IMR-90 (cell line): ENCODE data around the gene ARF3. TPM values are rescaled to one million over a fixed set of nuclear protein-coding genes. Genes with fewer than 3 reads are reported as not detected.

Source experiments
- ATAC-seq: fragments of 200-7000 bp; cut with Tn5 transposase; 2 replicates; pipeline ENCODE4 v1.9.1; 2020; ENCODE audit warnings: low read depth, mild to moderate bottlenecking, moderate library complexity
- BruUV-seq: library from RNA; stranded (reverse); fragments of 400-500 nt; replicated peaks from 2 replicates; lab custom pipeline; 2021; lab: Mats Ljungman, UMichigan
- CTCF ChIA-PET: fragments of 300-600 bp; formaldehyde crosslinking; extraction: SDS; loops from one replicate; lab custom pipeline; 2021; ENCODE audit warnings: antibody characterized with exemption; lab: Yijun Ruan, JAX
- POLR2A ChIA-PET: fragments of 300-600 bp; sonication (Branson Sonifier 250); formaldehyde crosslinking; loops from one replicate; lab custom pipeline; 2022; ENCODE audit warnings: antibody characterized with exemption; ENCODE audit not compliant: unreplicated experiment; lab: Charles Lee
- DNase-seq: peaks from one replicate; pipeline ENCODE4 v3.0.0; 2013
- H2AFZ ChIP-seq: replicated peaks from 2 replicates; pipeline ENCODE3; 2013; ENCODE audit warnings: low read length, mild to moderate bottlenecking; ENCODE audit not compliant: poor library complexity
- H2AK5ac ChIP-seq: 2 replicates; pipeline ENCODE4 v1.6.1; 2013; ENCODE audit warnings: low read depth, low read length, inconsistent platforms
- H2AK9ac ChIP-seq: replicated peaks from 2 replicates; pipeline ENCODE3; 2013; ENCODE audit warnings: mild to moderate bottlenecking, low read depth, low read length, moderate library complexity; ENCODE audit not compliant: poor library complexity
- H2BK120ac ChIP-seq: 2 replicates; pipeline ENCODE4 v1.6.1; 2013; ENCODE audit warnings: low read depth, low read length, inconsistent platforms
- H2BK15ac ChIP-seq: 3 replicates; pipeline ENCODE4 v1.6.1; 2013; ENCODE audit warnings: low read depth, low read length, inconsistent platforms
- H2BK20ac ChIP-seq: 2 replicates; pipeline ENCODE4 v1.6.1; 2013; ENCODE audit warnings: low read depth, mild to moderate bottlenecking, inconsistent platforms, low read length, moderate library complexity
- H2BK5ac ChIP-seq: 2 replicates; pipeline ENCODE4 v1.6.1; 2013; ENCODE audit warnings: mild to moderate bottlenecking, low read depth, low read length, inconsistent platforms; ENCODE audit not compliant: poor library complexity, severe bottlenecking
- H3K14ac ChIP-seq: replicated peaks from 2 replicates; pipeline ENCODE4 v1.6.1; 2013; ENCODE audit warnings: low read depth, low read length, inconsistent platforms
- H3K18ac ChIP-seq: 2 replicates; pipeline ENCODE4 v1.6.1; 2013; ENCODE audit warnings: low read depth, low read length, control low read depth
- H3K23ac ChIP-seq: 2 replicates; pipeline ENCODE4 v1.6.1; 2013; ENCODE audit warnings: low read depth, low read length, inconsistent platforms
- H3K27ac ChIP-seq: 2 replicates; pipeline ENCODE4 v1.5.1; 2013; ENCODE audit warnings: mild to moderate bottlenecking, control low read depth, low read length; ENCODE audit not compliant: insufficient read depth
- H3K27me3 ChIP-seq: 2 replicates; pipeline ENCODE4 v1.6.1; 2013; ENCODE audit warnings: low read length; ENCODE audit not compliant: control insufficient read depth, insufficient read depth
- H3K36me3 ChIP-seq: 2 replicates; pipeline ENCODE4 v1.6.1; 2013; ENCODE audit warnings: low read length, mixed read lengths; ENCODE audit not compliant: control insufficient read depth, insufficient read depth
- H3K4ac ChIP-seq: 2 replicates; pipeline ENCODE4 v1.6.1; 2013; ENCODE audit warnings: low read depth, low read length, inconsistent platforms
- H3K4me1 ChIP-seq: 2 replicates; pipeline ENCODE4 v1.6.1; 2013; ENCODE audit warnings: low read length, mixed read lengths; ENCODE audit not compliant: control insufficient read depth, insufficient read depth
- H3K4me2 ChIP-seq: 2 replicates; pipeline ENCODE4 v1.6.1; 2013; ENCODE audit warnings: low read depth, mild to moderate bottlenecking, control low read depth, low read length, moderate library complexity
- H3K4me3 ChIP-seq: 2 replicates; pipeline ENCODE4 v1.5.1; 2013; ENCODE audit warnings: low read depth, mild to moderate bottlenecking, control low read depth, low read length, moderate library complexity; ENCODE audit not compliant: insufficient read depth
- H3K56ac ChIP-seq: 2 replicates; pipeline ENCODE4 v1.6.1; 2013; ENCODE audit warnings: low read length, inconsistent platforms; ENCODE audit not compliant: insufficient read depth; ENCODE audit errors: extremely low read depth
- H3K79me1 ChIP-seq, 2 experiments: 2 replicates each; pipeline ENCODE4 v1.6.1; 2013; ENCODE audit warnings: low read length in 2 of 2, inconsistent platforms in 1 of 2, low read depth in 1 of 2
- H3K9ac ChIP-seq: 2 replicates; pipeline ENCODE4 v1.6.1; 2013; ENCODE audit warnings: low read depth, low read length, control low read depth
- H3K9me1 ChIP-seq: 2 replicates; pipeline ENCODE4 v1.6.1; 2013; ENCODE audit warnings: low read length, inconsistent platforms; ENCODE audit not compliant: insufficient read depth
- H3K9me3 ChIP-seq: 2 replicates; pipeline ENCODE4 v1.6.1; 2013; ENCODE audit warnings: low read length; ENCODE audit not compliant: control insufficient read depth, insufficient read depth
- H4K20me1 ChIP-seq: 2 replicates; pipeline ENCODE4 v1.6.1; 2013; ENCODE audit warnings: low read length, inconsistent platforms; ENCODE audit not compliant: insufficient read depth
- H4K5ac ChIP-seq: 2 replicates; pipeline ENCODE4 v1.6.1; 2013; ENCODE audit warnings: mild to moderate bottlenecking, low read depth, low read length, control low read depth
- H4K8ac ChIP-seq, 2 experiments: 2 replicates each; pipeline ENCODE4 v1.6.1; 2013; ENCODE audit warnings: low read depth in 2 of 2, low read length in 2 of 2, control low read depth in 1 of 2, inconsistent platforms in 1 of 2
- H4K91ac ChIP-seq: 2 replicates; pipeline ENCODE4 v1.6.1; 2013; ENCODE audit warnings: low read depth, low read length, inconsistent platforms; ENCODE audit not compliant: insufficient read depth
- CHD1 ChIP-seq: IDR thresholded peaks from 2 replicates; pipeline ENCODE4 v1.6.1; 2012; ENCODE audit warnings: low read depth, low read length, improper control_type of control experiment
- MXI1 ChIP-seq: IDR thresholded peaks from 2 replicates; pipeline ENCODE4 v1.6.1; 2012; ENCODE audit warnings: low read depth, mild to moderate bottlenecking, low read length, moderate library complexity, borderline replicate concordance
- RAD21 ChIP-seq: IDR thresholded peaks from 2 replicates; pipeline ENCODE4 v1.6.1; 2012; ENCODE audit warnings: low read length, improper control_type of control experiment
- RFX5 ChIP-seq: IDR thresholded peaks from 2 replicates; pipeline ENCODE4 v1.8.0; 2012; ENCODE audit warnings: low read depth, mild to moderate bottlenecking, low read length, moderate library complexity
- SMC3 ChIP-seq: fragments of 150-350 bp; IDR thresholded peaks from 2 replicates; pipeline ENCODE4 v1.6.1; 2016; ENCODE audit warnings: low read depth, mild to moderate bottlenecking, antibody characterized with exemption, low read length, moderate library complexity
- WGBS, 2 experiments: methylation state at CpG; one replicate each; pipeline versions ENCODE4 v1.1.5 to v1.1.7; 2013; ENCODE audit warnings: missing lambda C conversion rate in 2 of 2; ENCODE audit not compliant: insufficient read length in 1 of 2; ENCODE audit errors: extremely low coverage in 2 of 2; 5-methylcytosine and 5-hydroxymethylcytosine counted together
- dilution Hi-C: fragments of 300-500 bp; cut with HindIII; formaldehyde crosslinking; loops from one replicate; pipeline ENCODE4 v1.14.3; 2018; ENCODE audit warnings: low sequenced_read_pairs; ENCODE audit not compliant: unreplicated experiment
- in situ Hi-C: fragments of 300-500 bp; cut with MboI; formaldehyde crosslinking; loops from 3 replicates; pipeline ENCODE4 v1.14.3; 2019; ENCODE audit warnings: low sequenced_read_pairs, inconsistent platforms, mixed read lengths
- intact Hi-C: fragments of 100-400 bp; cut with micrococcal nuclease; formaldehyde crosslinking; loops from 2 replicates; pipeline ENCODE4 v1.10.0; 2022
- polyA plus RNA-seq, 3 experiments: library from polyadenylated mRNA; depleted of rRNA; stranded (reverse); fragments of >200 nt; gene quantifications; 2 replicates each; pipeline ENCODE4 v1.2.3, GENCODE V29; 2012; ENCODE audit warnings: low replicate concordance in 1 of 3
- total RNA-seq: library from RNA; depleted of rRNA; stranded (reverse); fragments of >200 nt; gene quantifications from 2 replicates; pipeline ENCODE4 v1.2.3, GENCODE V29; 2012
- TF ChIP-seq, protein P1 (sequence below): fragments of 150-350 bp; IDR thresholded peaks from 2 replicates; pipeline ENCODE4 v1.6.1; 2017; ENCODE audit warnings: mild to moderate bottlenecking, antibody characterized with exemption, low read length, low read depth
- TF ChIP-seq, protein P2 (sequence below): conservative IDR thresholded peaks from 2 replicates; pipeline ENCODE4 v1.5.1; 2012; ENCODE audit warnings: mild to moderate bottlenecking, low read depth, low read length, improper control_type of control experiment

ARF3 gene
- total and polyA plus RNA-seq, 2 of the 4 experiments (the other 2 are of a cell fraction), result 97.7 to 198 TPM

DNA sequence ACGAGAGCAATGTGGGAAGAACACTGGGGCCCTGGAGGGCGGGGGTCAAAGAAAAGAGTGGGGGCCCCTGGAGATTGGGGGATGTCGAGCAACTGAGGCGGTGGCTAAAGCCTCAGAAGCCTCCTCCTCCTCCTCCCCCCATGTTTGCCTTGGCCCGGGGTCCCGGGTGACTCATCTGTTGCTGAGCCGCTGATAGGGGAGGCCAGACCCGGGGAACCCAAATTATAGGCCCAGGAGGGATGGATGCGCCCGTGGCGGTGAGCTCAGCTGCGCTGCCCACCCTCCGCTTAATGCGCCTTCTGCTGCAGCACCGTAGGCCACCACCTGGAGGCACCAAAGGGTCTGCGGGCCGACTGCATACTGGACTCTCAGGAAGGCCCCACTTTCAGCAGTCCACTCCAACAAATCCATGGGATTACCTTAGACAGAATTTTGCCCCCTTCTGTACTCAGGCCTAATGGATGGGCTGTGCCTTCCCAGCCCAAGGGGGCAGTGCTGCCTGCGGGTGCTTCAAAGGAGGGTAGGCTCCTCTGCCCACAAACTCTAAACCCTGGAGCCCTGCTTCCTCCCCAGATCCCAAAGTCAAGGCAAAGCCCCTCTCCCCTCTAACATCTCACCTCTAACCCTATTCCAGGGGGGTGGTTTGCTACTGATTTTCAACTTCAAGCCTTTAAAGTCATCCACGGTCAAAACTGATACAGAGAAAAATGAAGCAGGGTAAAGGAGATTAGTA lies 16.8 kb upstream of the ARF3 start:
- no TSS peak for BruUV-seq
- no peak overlapping the region for H3K9ac ChIP-seq
- peaks cover 14% of the 10 kb centered on the region for H3K4me1 ChIP-seq
- H4K91ac ChIP-seq, result no peak overlapping the region
- ChIA-PET CTCF (interaction anchor here (1.0 kb wide), 1 partner anchor 14 kb away, joined by 4 read pairs; no protein-coding TSS in a partner anchor), POLR2A (no interaction called here)
- H3K56ac ChIP-seq, result no peak overlapping the region
- intact Hi-C loops, result no loop called here
- H3K9me3 ChIP-seq, result no peaks in the 10 kb centered on the region
- H2BK15ac ChIP-seq, result no peak overlapping the region
- no peak overlapping the region for H2AK5ac ChIP-seq
- no peak overlapping the region for H2BK5ac ChIP-seq
- H3K4me3 ChIP-seq, result no peak overlapping the region
- H3K18ac ChIP-seq, result no peak overlapping the region
- dilution Hi-C loops, result no loop called here
- H3K23ac ChIP-seq, result no peak overlapping the region
- H3K9me1 ChIP-seq, result peaks cover 12% of the 10 kb centered on the region
- H2BK120ac ChIP-seq, result no peak overlapping the region
- H3K79me1 ChIP-seq, result no peaks in the 10 kb centered on the region
- H3K36me3 ChIP-seq, result no peaks in the 10 kb centered on the region
- no peak overlapping the region for H3K27ac ChIP-seq
- no peak overlapping the region for H2AK9ac ChIP-seq
- TF ChIP-seq SMC3, result peak; percentile 32; the same call in 1 of the 2 replicates
- peak; percentile 56 for TF ChIP-seq RAD21
- TF ChIP-seq RFX5, result peak; percentile 57; the same call in 1 of the 2 replicates
- no peak for TF ChIP-seq MXI1
- TF ChIP-seq, protein P1, sequence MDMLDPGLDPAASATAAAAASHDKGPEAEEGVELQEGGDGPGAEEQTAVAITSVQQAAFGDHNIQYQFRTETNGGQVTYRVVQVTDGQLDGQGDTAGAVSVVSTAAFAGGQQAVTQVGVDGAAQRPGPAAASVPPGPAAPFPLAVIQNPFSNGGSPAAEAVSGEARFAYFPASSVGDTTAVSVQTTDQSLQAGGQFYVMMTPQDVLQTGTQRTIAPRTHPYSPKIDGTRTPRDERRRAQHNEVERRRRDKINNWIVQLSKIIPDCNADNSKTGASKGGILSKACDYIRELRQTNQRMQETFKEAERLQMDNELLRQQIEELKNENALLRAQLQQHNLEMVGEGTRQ, result no peak
- TF ChIP-seq CHD1, result no peak
- TF ChIP-seq, protein P2, sequence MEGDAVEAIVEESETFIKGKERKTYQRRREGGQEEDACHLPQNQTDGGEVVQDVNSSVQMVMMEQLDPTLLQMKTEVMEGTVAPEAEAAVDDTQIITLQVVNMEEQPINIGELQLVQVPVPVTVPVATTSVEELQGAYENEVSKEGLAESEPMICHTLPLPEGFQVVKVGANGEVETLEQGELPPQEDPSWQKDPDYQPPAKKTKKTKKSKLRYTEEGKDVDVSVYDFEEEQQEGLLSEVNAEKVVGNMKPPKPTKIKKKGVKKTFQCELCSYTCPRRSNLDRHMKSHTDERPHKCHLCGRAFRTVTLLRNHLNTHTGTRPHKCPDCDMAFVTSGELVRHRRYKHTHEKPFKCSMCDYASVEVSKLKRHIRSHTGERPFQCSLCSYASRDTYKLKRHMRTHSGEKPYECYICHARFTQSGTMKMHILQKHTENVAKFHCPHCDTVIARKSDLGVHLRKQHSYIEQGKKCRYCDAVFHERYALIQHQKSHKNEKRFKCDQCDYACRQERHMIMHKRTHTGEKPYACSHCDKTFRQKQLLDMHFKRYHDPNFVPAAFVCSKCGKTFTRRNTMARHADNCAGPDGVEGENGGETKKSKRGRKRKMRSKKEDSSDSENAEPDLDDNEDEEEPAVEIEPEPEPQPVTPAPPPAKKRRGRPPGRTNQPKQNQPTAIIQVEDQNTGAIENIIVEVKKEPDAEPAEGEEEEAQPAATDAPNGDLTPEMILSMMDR, result peak; percentile 60
- no peak overlapping the region for H4K8ac ChIP-seq
- H3K27me3 ChIP-seq, result peaks cover 75% of the 10 kb centered on the region
- H2BK20ac ChIP-seq, result no peak overlapping the region
- no peak overlapping the region for H3K14ac ChIP-seq
- DNase-seq (peak; percentile 54), ATAC-seq (peak; percentile 68)
- 11% methylated on average over 8 of the region's 19 CpGs; no CpG with 5 or more reads in 1 of the 2 experiments for WGBS, 2 experiments
- H4K5ac ChIP-seq, result no peak overlapping the region
- in situ Hi-C loops, result no loop called here
- H3K4me2 ChIP-seq, result no peak overlapping the region
- H2AFZ ChIP-seq, result peak overlapping the region; percentile 23
- no peak overlapping the region for H3K4ac ChIP-seq
- peaks cover 9% of the 10 kb centered on the region for H4K20me1 ChIP-seq
